WI38 (cell line): Measurements from ENCODE around the gene SNAI3.

ENCODE experiments used
- H3K4me3 ChIP-seq: 2 replicates; pipeline ENCODE4 v1.5.1; 2011; ENCODE audit warnings: low read depth, mild to moderate bottlenecking, control low read depth, low read length
- CTCF ChIP-seq: IDR thresholded peaks from 2 replicates; pipeline ENCODE4 v1.5.1; 2012; ENCODE audit warnings: low read depth, mild to moderate bottlenecking, control low read depth, low read length

The SNAI3 gene

DNA sequence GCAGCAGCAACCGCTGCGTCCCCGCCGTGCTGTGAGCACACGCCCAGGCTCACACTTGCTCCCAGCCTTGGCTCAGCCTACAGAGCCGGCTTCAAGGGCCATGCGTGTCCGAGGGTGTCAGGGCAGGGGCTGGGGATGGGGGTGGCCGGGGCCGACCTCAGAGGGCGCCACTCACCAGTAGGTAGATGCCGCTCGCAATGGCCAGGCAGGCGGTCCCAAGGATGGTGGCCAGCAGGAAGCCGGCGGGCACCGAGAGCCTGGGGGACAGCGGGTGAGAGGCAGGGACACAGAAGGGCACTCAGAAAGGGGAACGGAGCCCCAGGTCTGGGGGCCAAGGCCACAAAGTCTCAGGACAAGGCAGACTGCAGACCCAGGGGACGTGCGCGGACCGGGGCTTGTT, 40.4 kb downstream of the SNAI3 start:
- TF ChIP-seq CTCF, result no peak
- no peak overlapping the region for H3K4me3 ChIP-seq

DNA sequence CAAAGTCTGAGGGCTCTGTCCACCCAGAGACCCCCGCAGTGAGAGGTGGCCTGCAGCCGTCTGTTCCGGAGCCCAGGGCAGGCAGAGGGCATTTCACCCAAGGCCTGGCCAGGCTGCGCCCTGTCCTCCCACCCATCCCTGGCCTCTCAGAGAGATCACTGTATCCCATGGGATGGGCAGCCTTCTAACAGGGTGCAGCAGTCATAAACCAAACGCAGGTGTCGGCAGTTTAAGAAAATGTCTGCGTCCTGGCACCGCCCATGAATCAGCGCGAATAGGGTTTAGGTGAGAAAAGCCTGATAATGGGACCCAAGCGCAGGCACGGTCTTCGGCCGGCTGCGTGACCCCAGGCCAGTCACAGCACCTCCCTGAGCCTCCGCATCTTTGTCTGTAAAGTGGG, 40.9 kb downstream of the SNAI3 start:
- no peak overlapping the region for H3K4me3 ChIP-seq
- TF ChIP-seq CTCF, result no peak

- TF ChIP-seq CTCF, result no peak
- no peak overlapping the region for H3K4me3 ChIP-seq
Measured at GRCh38 chr16:88643644-88643932, 42.7 kb downstream of the SNAI3 start.

DNA sequence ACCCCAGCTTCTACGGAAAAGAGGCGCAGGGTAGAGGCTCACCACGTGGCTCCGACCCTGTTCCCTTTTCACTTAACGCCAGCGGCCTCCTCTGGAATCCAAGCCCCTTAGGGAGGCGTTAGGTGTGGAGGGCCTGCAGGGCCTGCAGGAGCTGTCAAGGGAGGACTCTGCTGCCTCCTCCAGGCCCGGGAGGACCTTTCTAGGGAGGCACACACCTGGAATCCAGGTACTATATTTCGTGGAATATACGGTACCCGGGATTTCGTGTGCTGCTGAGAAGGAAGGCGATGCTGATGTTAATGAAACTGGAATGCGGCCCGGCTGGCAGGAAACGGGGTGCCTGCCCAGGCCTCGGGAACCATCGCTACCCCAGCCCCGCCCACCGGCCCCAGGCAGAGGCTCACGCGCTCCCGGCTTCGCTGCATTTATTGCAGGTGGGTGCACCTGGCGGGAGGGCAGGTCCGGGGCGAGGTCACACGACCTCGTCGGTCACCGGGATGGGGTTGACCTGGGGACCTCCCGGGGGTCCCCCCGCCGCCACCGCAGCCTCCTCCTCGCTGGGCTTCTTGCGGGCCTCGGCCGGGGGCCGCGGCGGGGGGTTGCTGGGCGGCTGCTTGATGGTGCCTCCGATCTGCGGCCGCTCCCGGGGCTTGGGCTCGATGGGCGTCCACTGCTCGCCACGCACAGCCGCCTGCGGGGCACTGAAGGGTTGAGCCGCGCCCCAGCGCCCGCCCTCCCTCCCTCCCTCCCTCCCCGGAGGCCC, 43.2 kb downstream of the SNAI3 start:
- TF ChIP-seq CTCF, result no peak
- H3K4me3 ChIP-seq, result no peak overlapping the region

DNA sequence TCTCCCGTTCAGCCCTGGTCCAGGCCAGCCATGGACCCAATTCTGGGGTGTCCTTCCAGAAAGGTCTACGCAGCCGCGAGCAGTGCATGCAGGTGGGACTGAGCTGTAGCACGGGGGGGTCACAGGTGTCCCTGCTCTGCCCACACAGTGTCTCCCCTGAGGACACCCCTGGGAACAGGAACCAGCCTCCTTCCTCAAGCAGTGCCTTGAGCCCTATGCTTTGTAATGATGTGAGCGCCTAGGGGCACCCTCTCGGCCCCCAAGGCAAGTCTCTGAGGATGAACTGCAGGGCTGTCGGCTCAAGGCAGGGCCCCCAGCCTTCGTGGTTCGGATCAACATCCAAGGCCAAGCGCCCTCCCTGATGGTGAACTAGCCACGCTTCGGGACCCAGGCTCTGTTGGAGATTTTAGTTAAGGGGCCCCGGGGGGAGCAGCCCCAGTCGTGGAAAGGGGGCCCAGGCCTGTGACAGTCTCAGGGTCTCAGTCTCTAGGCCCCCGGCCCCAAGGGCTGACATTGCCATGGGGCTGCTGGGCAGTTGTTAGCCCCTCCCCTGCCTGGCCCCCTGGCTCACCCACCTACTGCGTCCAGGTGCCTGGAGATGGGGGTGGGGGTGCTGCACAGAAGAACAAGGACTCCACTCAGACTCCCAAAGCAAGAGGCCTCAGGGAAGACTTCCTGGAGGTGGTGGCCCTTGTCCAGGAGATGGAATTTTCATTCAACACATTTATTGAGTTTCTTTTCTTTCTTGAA, 45.6 kb downstream of the SNAI3 start:
- H3K4me3 ChIP-seq, result no peak overlapping the region
- no peak for TF ChIP-seq CTCF

DNA sequence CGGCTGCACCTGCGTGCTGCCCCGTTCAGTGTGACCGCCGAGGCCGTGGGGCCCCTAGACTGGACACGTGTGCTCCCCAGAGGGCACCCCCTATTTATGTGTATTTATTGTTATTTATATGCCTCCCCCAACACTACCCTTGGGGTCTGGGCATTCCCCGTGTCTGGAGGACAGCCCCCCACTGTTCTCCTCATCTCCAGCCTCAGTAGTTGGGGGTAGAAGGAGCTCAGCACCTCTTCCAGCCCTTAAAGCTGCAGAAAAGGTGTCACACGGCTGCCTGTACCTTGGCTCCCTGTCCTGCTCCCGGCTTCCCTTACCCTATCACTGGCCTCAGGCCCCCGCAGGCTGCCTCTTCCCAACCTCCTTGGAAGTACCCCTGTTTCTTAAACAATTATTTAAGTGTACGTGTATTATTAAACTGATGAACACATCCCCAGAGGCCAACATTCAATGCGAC, 46.2 kb downstream of the SNAI3 start:
- no peak for TF ChIP-seq CTCF
- no peak overlapping the region for H3K4me3 ChIP-seq
